GM12878 (cell line): ENCODE results near the gene ZBTB16. TPM values are rescaled to one million over a fixed set of nuclear protein-coding genes. Genes with fewer than 3 reads are reported as not detected.

Source experiments
- ATAC-seq: fragments of 200-7000 bp; cut with Tn5 transposase; 3 replicates; pipeline ENCODE4 v1.9.1; 2020; ENCODE audit warnings: mild to moderate bottlenecking, moderate library complexity
- BruUV-seq: library from RNA; stranded (reverse); fragments of 400-500 nt; replicated peaks from 2 replicates; lab custom pipeline; 2021; lab: Mats Ljungman, UMichigan
- CTCF ChIA-PET: fragments of 300-600 bp; sonication (Branson Sonifier 250); formaldehyde crosslinking; extraction: SDS; loops from one replicate; lab custom pipeline; 2021; ENCODE audit warnings: inconsistent platforms; lab: Yijun Ruan, JAX
- POLR2A ChIA-PET: fragments of 350-600 bp; formaldehyde crosslinking; extraction: SDS; loops from one replicate; lab custom pipeline; 2021; ENCODE audit warnings: inconsistent platforms; lab: Charles Lee
- RAD21 ChIA-PET: fragments of 300-600 bp; sonication (Branson Sonifier 250); formaldehyde crosslinking; loops from one replicate; lab custom pipeline; 2023; ENCODE audit warnings: antibody characterized with exemption; ENCODE audit not compliant: unreplicated experiment; lab: Charles Lee
- SMC1A ChIA-PET: fragments of 300-600 bp; sonication (Branson Sonifier 250); formaldehyde crosslinking; loops from one replicate; lab custom pipeline; 2023; ENCODE audit not compliant: unreplicated experiment, uncharacterized antibody; lab: Charles Lee
- DNase-seq: peaks from one replicate; pipeline ENCODE4 v3.0.0-alpha.2; 2011; ENCODE audit warnings: low read depth, low spot score
- FAIRE-seq: peaks from 3 replicates; lab custom pipeline; 2011; peaks lifted over from hg19 to GRCh38; lab: Jason Lieb, UNC
- H2AFZ ChIP-seq: 2 replicates; pipeline ENCODE4 v1.6.0; 2011; ENCODE audit warnings: low read depth, low read length, control low read depth; ENCODE audit not compliant: control insufficient read depth
- H3K27ac ChIP-seq: 2 replicates; pipeline ENCODE4 v1.5.1; 2011; ENCODE audit warnings: control low read depth; ENCODE audit not compliant: control insufficient read depth, insufficient read depth
- H3K27me3 ChIP-seq, 2 experiments: replicated peaks in 1 of 2; 2 replicates each; pipeline versions ENCODE4 v1.6.0 to v1.6.1; 2011; ENCODE audit warnings: low read length in 1 of 2; ENCODE audit not compliant: control insufficient read depth in 2 of 2, insufficient read depth in 2 of 2
- H3K36me3 ChIP-seq, 2 experiments: 2 replicates each; pipeline ENCODE4 v1.5.1; 2011; ENCODE audit warnings: low read length in 1 of 2; ENCODE audit not compliant: control insufficient read depth in 2 of 2, insufficient read depth in 2 of 2
- H3K4me1 ChIP-seq: 2 replicates; pipeline ENCODE4 v1.6.1; 2011; ENCODE audit warnings: mild to moderate bottlenecking, low read length, moderate library complexity, mixed read lengths; ENCODE audit not compliant: control insufficient read depth, insufficient read depth
- H3K4me2 ChIP-seq: 2 replicates; pipeline ENCODE4 v1.6.0; 2011; ENCODE audit warnings: control low read depth; ENCODE audit not compliant: control insufficient read depth, insufficient read depth
- H3K4me3 ChIP-seq: fragments of 200-600 bp; sonication (generic); 2 replicates; pipeline ENCODE4 v1.5.1; 2016
- H3K79me2 ChIP-seq: 2 replicates; pipeline ENCODE4 v1.6.0; 2011; ENCODE audit warnings: low read length; ENCODE audit not compliant: control insufficient read depth, insufficient read depth
- H3K9ac ChIP-seq: 2 replicates; pipeline ENCODE4 v1.8.0; 2011; ENCODE audit warnings: low read length, control low read depth, mixed read lengths; ENCODE audit not compliant: control insufficient read depth, insufficient read depth
- H3K9me3 ChIP-seq: replicated peaks from 3 replicates; pipeline ENCODE4 v1.5.1; 2011; ENCODE audit warnings: mild to moderate bottlenecking, low read length; ENCODE audit not compliant: control insufficient read depth, insufficient read depth
- H4K20me1 ChIP-seq: 2 replicates; pipeline ENCODE4 v1.6.0; 2011; ENCODE audit not compliant: control insufficient read depth, insufficient read depth
- CHD2 ChIP-seq: IDR thresholded peaks from 2 replicates; pipeline ENCODE4 v1.6.1; 2011; ENCODE audit warnings: low read depth, low read length, improper control_type of control experiment, borderline replicate concordance
- MYB ChIP-seq: fragments of 150-350 bp; IDR thresholded peaks from 2 replicates; pipeline ENCODE4 v1.6.1; 2014; ENCODE audit warnings: mild to moderate bottlenecking, low read depth, low read length, borderline replicate concordance
- PAX5 ChIP-seq: IDR thresholded peaks from 2 replicates; pipeline ENCODE4 v1.6.1; 2011; ENCODE audit warnings: low read depth, low read length, borderline replicate concordance
- RAD21 ChIP-seq: IDR thresholded peaks from 2 replicates; pipeline ENCODE4 v1.6.1; 2011; ENCODE audit warnings: mild to moderate bottlenecking, low read depth, low read length, moderate library complexity; ENCODE audit not compliant: insufficient read depth
- SUZ12 ChIP-seq: fragments of 200-600 bp; sonication (generic); IDR thresholded peaks from one replicate; pipeline ENCODE4 v1.6.1; 2018; ENCODE audit warnings: antibody characterized with exemption, mild to moderate bottlenecking; ENCODE audit not compliant: unreplicated experiment
- TBL1XR1 ChIP-seq: IDR thresholded peaks from 2 replicates; pipeline ENCODE4 v1.6.1; 2012; ENCODE audit warnings: low read depth, low read length, improper control_type of control experiment
- ZNF274 ChIP-seq: IDR thresholded peaks from one replicate; pipeline ENCODE4 v1.8.0; 2011; ENCODE audit not compliant: insufficient read length, insufficient read depth
- WGBS: methylation state at CpG from one replicate; pipeline ENCODE4 v1.1.6; 2016; ENCODE audit warnings: low lambda C conversion rate; ENCODE audit not compliant: insufficient replicate concordance, insufficient coverage; ENCODE audit errors: missing lambda C conversion rate; 5-methylcytosine and 5-hydroxymethylcytosine counted together
- in situ Hi-C: fragments of 300-500 bp; cut with MboI; formaldehyde crosslinking; loops from 9 replicates; pipeline ENCODE4 v1.14.3; 2018; ENCODE audit warnings: mixed read lengths
- intact Hi-C: fragments of 100-400 bp; cut with micrococcal nuclease; formaldehyde crosslinking; loops from one replicate; pipeline ENCODE4 v1.14.2; 2022; ENCODE audit not compliant: unreplicated experiment
- polyA plus RNA-seq, 11 experiments: library from polyadenylated mRNA; depleted of rRNA in 4 of 11; unstranded in 6 of 11; stranded (reverse) in 5 of 11; fragments of >200 nt; fragmentation: Nextera tagmentation in 4 of 11; fragmentation: Illumina TruSeq in 1 of 11; extraction: Ambion mirVana in 4 of 11; extraction: Trizol in 1 of 11; gene quantifications; 1 replicate in 1 of 11; 2 replicates in 10 of 11; pipeline versions ENCODE4 v1.2.1 to v1.2.3, GENCODE V29; 2011 to 2016; ENCODE audit warnings: inconsistent platforms in 2 of 11, missing spikeins in 2 of 11, low read depth in 1 of 11
- total RNA-seq, 4 experiments: library from RNA; depleted of rRNA in 3 of 4; stranded (reverse); fragments of >200 nt in 3 of 4; fragmentation: Illumina TruSeq in 1 of 4; extraction: Trizol in 1 of 4; gene quantifications; 2 replicates each; pipeline versions ENCODE4 v1.2.1 to v1.2.3, GENCODE V29; 2013 to 2021
- TF ChIP-seq, protein P1 (sequence below): IDR thresholded peaks from 2 replicates; pipeline ENCODE4 v1.6.1; 2011; ENCODE audit warnings: mild to moderate bottlenecking, low read depth, low read length, moderate library complexity; ENCODE audit not compliant: insufficient replicate concordance
- TF ChIP-seq, protein P2 (sequence below): fragments of 450-650 bp; IDR thresholded peaks from 2 replicates; pipeline ENCODE4 v1.6.1; 2016; ENCODE audit warnings: mild to moderate bottlenecking

ZBTB16 gene
- total and polyA plus RNA-seq, 10 of the 15 experiments (the other 5 are each of a cell fraction or from before 2014, with no cell fraction given) = 0.38 TPM; not detected in 9

- no peak for TF ChIP-seq ZNF274
Observed at GRCh38 chr11:114250180-114250579, 190.7 kb downstream of the ZBTB16 start (continued).

- ChIA-PET POLR2A (no interaction called here), CTCF (interaction anchor here (0.6 to 2.4 kb wide), 4 partner anchors 9 to 1779 kb away, joined by 3 to 10 read pairs (median 3); no protein-coding TSS in a partner anchor), SMC1A (no interaction called here), RAD21 (no interaction called here)
- no peaks in the 10 kb centered on the region for H4K20me1 ChIP-seq
- H3K9me3 ChIP-seq = no peaks in the 10 kb centered on the region
- H3K4me3 ChIP-seq = no peak overlapping the region
- FAIRE-seq = no peak
- no peaks in the 10 kb centered on the region for H3K36me3 ChIP-seq
- H3K79me2 ChIP-seq = no peaks in the 10 kb centered on the region
- BruUV-seq = no TSS peak
- WGBS = 45% methylated on average over 13 of the region's 14 CpGs
- intact Hi-C loops = no loop called here
- ATAC-seq = no peak
- in situ Hi-C loops = no loop called here
- no peak overlapping the region for H2AFZ ChIP-seq
- no peak overlapping the region for H3K4me2 ChIP-seq
- no peak overlapping the region for H3K27ac ChIP-seq
- no peaks in the 10 kb centered on the region; a peak in 1 of 4 replicates for H3K27me3 ChIP-seq
- H3K9ac ChIP-seq = no peak overlapping the region
- no peak for DNase-seq
- TF ChIP-seq PAX5 = no peak
- no peak for TF ChIP-seq MYB
- H3K4me1 ChIP-seq = no peaks in the 10 kb centered on the region
Observed at GRCh38 chr11:114250993-114251814, 191.7 kb downstream of the ZBTB16 start.

DNA sequence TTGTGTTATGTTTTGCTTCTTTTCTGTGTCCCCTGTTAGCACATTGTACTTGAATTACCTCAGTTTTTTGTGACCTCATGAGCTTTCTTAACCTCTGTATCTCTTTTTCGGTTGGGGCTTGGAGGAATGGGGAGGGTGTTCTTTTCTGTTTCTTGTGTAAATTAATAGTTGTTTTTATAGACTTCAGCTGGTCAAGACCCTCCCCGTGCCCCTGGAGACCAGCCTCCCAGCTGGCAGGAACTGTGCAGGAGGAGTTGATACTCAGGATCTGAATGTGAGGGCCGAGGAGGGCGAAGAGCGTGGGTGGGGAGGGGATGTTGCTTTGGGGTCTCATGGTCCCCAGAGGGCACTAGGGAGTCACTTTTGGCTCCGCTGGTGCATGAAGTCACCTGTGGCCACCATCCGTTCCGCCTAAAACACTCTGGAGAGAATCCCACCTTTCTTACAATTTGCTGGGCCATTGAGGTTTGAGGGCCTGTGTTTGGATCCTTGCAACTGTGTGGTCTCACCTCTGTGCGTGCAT, 192.4 kb downstream of the ZBTB16 start:
- no peak for FAIRE-seq
- Histone ChIP-seq H3K4me2 (no peak overlapping the region), H2AFZ (no peak overlapping the region), H4K20me1 (no peaks in the 10 kb centered on the region), H3K9me3 (no peaks in the 10 kb centered on the region), H3K36me3 (no peaks in the 10 kb centered on the region), H3K9ac (no peak overlapping the region), H3K4me1 (no peaks in the 10 kb centered on the region), H3K79me2 (no peaks in the 10 kb centered on the region), H3K27me3 (no peaks in the 10 kb centered on the region; a peak in 1 of 4 replicates), H3K27ac (no peak overlapping the region), H3K4me3 (no peak overlapping the region)
- ChIA-PET POLR2A (no interaction called here), RAD21 (no interaction called here), CTCF (interaction anchor here (0.6 to 0.7 kb wide), 3 partner anchors 9 to 1780 kb away, joined by 3 read pairs; no protein-coding TSS in a partner anchor), SMC1A (no interaction called here)
- intact Hi-C loops (no loop called here), in situ Hi-C loops (no loop called here)
- TF ChIP-seq SUZ12 (no peak), RAD21 (no peak), CHD2 (no peak), TBL1XR1 (no peak)
- TF ChIP-seq, protein P1, sequence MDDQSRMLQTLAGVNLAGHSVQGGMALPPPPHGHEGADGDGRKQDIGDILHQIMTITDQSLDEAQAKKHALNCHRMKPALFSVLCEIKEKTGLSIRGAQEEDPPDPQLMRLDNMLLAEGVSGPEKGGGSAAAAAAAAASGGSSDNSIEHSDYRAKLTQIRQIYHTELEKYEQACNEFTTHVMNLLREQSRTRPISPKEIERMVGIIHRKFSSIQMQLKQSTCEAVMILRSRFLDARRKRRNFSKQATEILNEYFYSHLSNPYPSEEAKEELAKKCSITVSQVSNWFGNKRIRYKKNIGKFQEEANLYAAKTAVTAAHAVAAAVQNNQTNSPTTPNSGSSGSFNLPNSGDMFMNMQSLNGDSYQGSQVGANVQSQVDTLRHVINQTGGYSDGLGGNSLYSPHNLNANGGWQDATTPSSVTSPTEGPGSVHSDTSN = no peak
- TF ChIP-seq, protein P2, sequence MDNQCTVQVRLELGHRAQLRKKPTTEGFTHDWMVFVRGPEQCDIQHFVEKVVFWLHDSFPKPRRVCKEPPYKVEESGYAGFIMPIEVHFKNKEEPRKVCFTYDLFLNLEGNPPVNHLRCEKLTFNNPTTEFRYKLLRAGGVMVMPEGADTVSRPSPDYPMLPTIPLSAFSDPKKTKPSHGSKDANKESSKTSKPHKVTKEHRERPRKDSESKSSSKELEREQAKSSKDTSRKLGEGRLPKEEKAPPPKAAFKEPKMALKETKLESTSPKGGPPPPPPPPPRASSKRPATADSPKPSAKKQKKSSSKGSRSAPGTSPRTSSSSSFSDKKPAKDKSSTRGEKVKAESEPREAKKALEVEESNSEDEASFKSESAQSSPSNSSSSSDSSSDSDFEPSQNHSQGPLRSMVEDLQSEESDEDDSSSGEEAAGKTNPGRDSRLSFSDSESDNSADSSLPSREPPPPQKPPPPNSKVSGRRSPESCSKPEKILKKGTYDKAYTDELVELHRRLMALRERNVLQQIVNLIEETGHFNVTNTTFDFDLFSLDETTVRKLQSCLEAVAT = no peak
- 14% methylated on average over 9 of the region's 9 CpGs for WGBS
- ATAC-seq = no peak
- BruUV-seq = no TSS peak
- no peak for DNase-seq
